GM23338 (cell line): Measurements from ENCODE around the gene SH3BP4. TPM values are rescaled to one million over a fixed set of nuclear protein-coding genes. Genes with fewer than 3 reads are reported as not detected.

ENCODE experiments used
- ATAC-seq: fragments of 200-7000 bp; cut with Tn5 transposase; 3 replicates; pipeline ENCODE4 v1.9.1; 2020
- DNase-seq: peaks from one replicate; pipeline ENCODE4 v3.0.0-alpha.2; 2015; ENCODE audit warnings: low spot score
- H2AFZ ChIP-seq: fragments of 200-600 bp; sonication (generic); 2 replicates; pipeline ENCODE4 v1.8.0; 2016; ENCODE audit warnings: antibody characterized with exemption, mild to moderate bottlenecking, moderate library complexity
- H3F3A ChIP-seq: fragments of 200-600 bp; sonication (generic); replicated peaks from 2 replicates; pipeline ENCODE4 v1.8.0; 2017; ENCODE audit warnings: antibody characterized with exemption, mixed run types, low read depth
- H3K27ac ChIP-seq: fragments of 200-600 bp; sonication (generic); 2 replicates; pipeline ENCODE4 v1.6.1; 2016; ENCODE audit warnings: low read depth
- H3K27me3 ChIP-seq: fragments of 200-600 bp; sonication (generic); 2 replicates; pipeline ENCODE4 v1.8.0; 2016; ENCODE audit warnings: mild to moderate bottlenecking, mixed run types, moderate library complexity; ENCODE audit not compliant: insufficient read depth
- H3K36me3 ChIP-seq: fragments of 200-600 bp; sonication (generic); 2 replicates; pipeline ENCODE4 v1.8.0; 2016; ENCODE audit warnings: mild to moderate bottlenecking; ENCODE audit not compliant: insufficient read depth
- H3K4me1 ChIP-seq: fragments of 200-600 bp; sonication (generic); 2 replicates; pipeline ENCODE4 v1.8.0; 2016; ENCODE audit warnings: mild to moderate bottlenecking, moderate library complexity; ENCODE audit not compliant: insufficient read depth
- H3K4me2 ChIP-seq: fragments of 200-600 bp; sonication (generic); 2 replicates; pipeline ENCODE4 v1.7.1; 2017; ENCODE audit warnings: mixed run types
- H3K4me3 ChIP-seq: fragments of 200-600 bp; sonication (generic); 2 replicates; pipeline ENCODE4 v1.6.1; 2016; ENCODE audit warnings: mixed run types
- H3K79me2 ChIP-seq: fragments of 200-600 bp; sonication (generic); replicated peaks from 2 replicates; pipeline ENCODE4 v1.8.0; 2017; ENCODE audit warnings: mild to moderate bottlenecking; ENCODE audit not compliant: insufficient read depth
- H3K9me2 ChIP-seq: fragments of 200-600 bp; sonication (generic); 2 replicates; pipeline ENCODE4 v1.8.0; 2017; ENCODE audit not compliant: insufficient read depth
- H4K20me1 ChIP-seq: fragments of 200-600 bp; sonication (generic); replicated peaks from 2 replicates; pipeline ENCODE4 v1.8.0; 2017; ENCODE audit warnings: mild to moderate bottlenecking; ENCODE audit not compliant: insufficient read depth
- H3K27ac Mint-ChIP-seq: 2 replicates; pipeline ENCODE4 v1.8.0; 2020; ENCODE audit warnings: inconsistent platforms, mild to moderate bottlenecking, moderate library complexity, mixed read lengths
- H3K27me3 Mint-ChIP-seq: 3 replicates; pipeline ENCODE4 v1.8.0; 2022; ENCODE audit warnings: low read depth, mild to moderate bottlenecking, moderate library complexity, mixed read lengths, inconsistent platforms; ENCODE audit not compliant: insufficient read depth, poor library complexity
- H3K36me3 Mint-ChIP-seq: 3 replicates; pipeline ENCODE4 v1.8.0; 2021; ENCODE audit warnings: low read depth, mild to moderate bottlenecking, inconsistent platforms, moderate library complexity, mixed read lengths
- H3K4me1 Mint-ChIP-seq: 3 replicates; pipeline ENCODE4 v1.8.0; 2020; ENCODE audit warnings: mild to moderate bottlenecking, inconsistent platforms, mixed read lengths
- H3K4me3 Mint-ChIP-seq: 3 replicates; pipeline ENCODE4 v1.8.0; 2021; ENCODE audit warnings: moderate library complexity, mild to moderate bottlenecking, inconsistent platforms, mixed read lengths
- H3K9me3 Mint-ChIP-seq: 3 replicates; pipeline ENCODE4 v1.8.0; 2020; ENCODE audit warnings: moderate library complexity, mild to moderate bottlenecking, inconsistent platforms, mixed read lengths
- CREB1 ChIP-seq: fragments of 250-450 bp; sonication (Bioruptor Pico); IDR thresholded peaks from 2 replicates; pipeline ENCODE4 v1.5.0; 2020; ENCODE audit warnings: low read depth, mild to moderate bottlenecking, moderate library complexity
- EZH2 ChIP-seq: fragments of 200-600 bp; sonication (generic); IDR thresholded peaks from one replicate; pipeline ENCODE4 v1.8.0; 2017; ENCODE audit warnings: antibody characterized with exemption, mild to moderate bottlenecking, low read depth; ENCODE audit not compliant: unreplicated experiment
- EZH2phosphoT487 ChIP-seq: fragments of 200-600 bp; sonication (generic); IDR thresholded peaks from one replicate; pipeline ENCODE4 v1.8.1; 2018; ENCODE audit warnings: antibody characterized with exemption; ENCODE audit not compliant: unreplicated experiment
- JUNB ChIP-seq: IDR thresholded peaks from one replicate; pipeline ENCODE4 v1.6.1; 2016; ENCODE audit warnings: antibody characterized with exemption; ENCODE audit not compliant: unreplicated experiment
- NANOG ChIP-seq: IDR thresholded peaks from 2 replicates; pipeline ENCODE4 v1.6.1; 2016; ENCODE audit warnings: antibody characterized with exemption, borderline replicate concordance
- POLR2AphosphoS5 ChIP-seq: IDR thresholded peaks from 2 replicates; pipeline ENCODE4 v1.6.1; 2016; ENCODE audit warnings: antibody characterized with exemption, low read depth
- STAT1 ChIP-seq: IDR thresholded peaks from one replicate; pipeline ENCODE4 v1.6.1; 2016; ENCODE audit warnings: antibody characterized with exemption; ENCODE audit not compliant: unreplicated experiment
- ZNF114 ChIP-seq: fragments of 250-450 bp; sonication (Bioruptor Pico); IDR thresholded peaks from 2 replicates; pipeline ENCODE4 v1.5.0; 2020; ENCODE audit warnings: mild to moderate bottlenecking, moderate library complexity
- ZNF331 ChIP-seq: fragments of 250-450 bp; sonication (Bioruptor Pico); IDR thresholded peaks from 2 replicates; pipeline ENCODE4 v1.5.0; 2020; ENCODE audit warnings: low read depth, mild to moderate bottlenecking, moderate library complexity
- polyA plus RNA-seq: library from polyadenylated mRNA; unstranded; fragments of >200 nt; fragmentation: Nextera tagmentation; extraction: Ambion mirVana; gene quantifications from 2 replicates; pipeline ENCODE4 v1.2.1, GENCODE V29; 2016
- total RNA-seq: library from RNA; depleted of rRNA; stranded (reverse); fragments of >200 nt; shearing (Covaris generic); gene quantifications from 2 replicates; pipeline ENCODE4 v1.2.3, GENCODE V29; 2014
- TF ChIP-seq, protein P1 (sequence below), 2 experiments: fragments of 200-600 bp in 1 of 2; sonication (generic) in 1 of 2; conservative IDR thresholded peaks; 2 replicates each; pipeline versions ENCODE4 v1.5.1 to v1.6.1; 2016 to 2017; ENCODE audit warnings: antibody characterized with exemption in 2 of 2, low read depth in 2 of 2, mild to moderate bottlenecking in 2 of 2, moderate library complexity in 1 of 2
- TF ChIP-seq, protein P2 (sequence below): IDR thresholded peaks from 2 replicates; pipeline ENCODE4 v1.6.1; 2016; ENCODE audit warnings: antibody characterized with exemption
- TF ChIP-seq, protein P3 (sequence below): IDR thresholded peaks from one replicate; pipeline ENCODE4 v1.6.1; 2018; ENCODE audit warnings: antibody characterized with exemption; ENCODE audit not compliant: unreplicated experiment
- TF ChIP-seq, protein P4 (sequence below): fragments of 250-450 bp; sonication (Bioruptor Pico); IDR thresholded peaks from 2 replicates; pipeline ENCODE4 v1.5.0; 2020; ENCODE audit warnings: mild to moderate bottlenecking, moderate library complexity

Gene SH3BP4
- total and polyA plus RNA-seq, 2 experiments from 2014 or later: 15.6 to 50.9 TPM

DNA sequence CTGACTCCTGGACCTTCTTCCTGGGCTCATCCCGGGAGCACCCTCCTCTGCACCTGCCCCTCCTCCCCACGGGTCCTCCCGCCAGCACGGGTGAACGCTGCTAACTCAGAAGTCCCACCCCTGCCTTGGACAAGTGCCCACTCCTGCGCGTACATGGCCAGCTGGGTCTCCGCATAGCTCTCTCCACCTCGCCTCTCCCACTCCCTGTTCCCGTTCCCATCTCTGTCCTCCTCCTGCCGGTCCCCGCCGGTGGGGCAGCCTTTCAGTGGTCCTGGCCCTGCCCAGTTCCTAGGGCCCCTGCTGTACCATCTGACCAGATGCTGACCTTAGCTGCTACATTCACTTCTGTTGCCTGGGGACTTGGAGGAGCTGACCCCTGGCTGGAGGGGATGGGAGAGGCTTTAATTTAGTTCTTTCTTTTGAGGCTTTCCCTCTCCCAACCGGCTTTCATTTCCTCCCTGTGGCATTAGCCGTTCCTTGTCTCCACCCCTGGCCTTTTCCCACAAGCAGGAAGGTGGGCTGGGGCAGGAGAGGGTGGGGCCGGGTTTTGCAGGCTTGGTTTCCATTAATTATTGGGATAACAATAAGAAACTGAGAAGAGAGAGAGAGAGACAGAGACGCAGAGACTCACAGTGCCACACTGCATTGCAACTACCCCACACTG lies 136.1 kb downstream of the SH3BP4 start:
- H3K4me2 ChIP-seq: no peak overlapping the region
- H3K27ac ChIP-seq: no peak overlapping the region
- H4K20me1 ChIP-seq: no peaks in the 10 kb centered on the region
- no peaks in the 10 kb centered on the region for H3K36me3 Mint-ChIP-seq
- H3K36me3 ChIP-seq: no peaks in the 10 kb centered on the region
- H3K27me3 ChIP-seq: no peaks in the 10 kb centered on the region
- DNase-seq (no peak), ATAC-seq (peak; percentile 40; the same call in 1 of the 3 replicates)
- H3K4me3 ChIP-seq: no peak overlapping the region
- H3K79me2 ChIP-seq: no peaks in the 10 kb centered on the region
- H3K27ac Mint-ChIP-seq: no peak overlapping the region
- no peak overlapping the region for H2AFZ ChIP-seq
- peaks cover 8% of the 10 kb centered on the region for H3K4me1 Mint-ChIP-seq
- peaks cover 5% of the 10 kb centered on the region; the same call in 1 of the 2 replicates for H3K9me2 ChIP-seq
- H3K4me3 Mint-ChIP-seq: no peak overlapping the region
- TF ChIP-seq, protein P1, sequence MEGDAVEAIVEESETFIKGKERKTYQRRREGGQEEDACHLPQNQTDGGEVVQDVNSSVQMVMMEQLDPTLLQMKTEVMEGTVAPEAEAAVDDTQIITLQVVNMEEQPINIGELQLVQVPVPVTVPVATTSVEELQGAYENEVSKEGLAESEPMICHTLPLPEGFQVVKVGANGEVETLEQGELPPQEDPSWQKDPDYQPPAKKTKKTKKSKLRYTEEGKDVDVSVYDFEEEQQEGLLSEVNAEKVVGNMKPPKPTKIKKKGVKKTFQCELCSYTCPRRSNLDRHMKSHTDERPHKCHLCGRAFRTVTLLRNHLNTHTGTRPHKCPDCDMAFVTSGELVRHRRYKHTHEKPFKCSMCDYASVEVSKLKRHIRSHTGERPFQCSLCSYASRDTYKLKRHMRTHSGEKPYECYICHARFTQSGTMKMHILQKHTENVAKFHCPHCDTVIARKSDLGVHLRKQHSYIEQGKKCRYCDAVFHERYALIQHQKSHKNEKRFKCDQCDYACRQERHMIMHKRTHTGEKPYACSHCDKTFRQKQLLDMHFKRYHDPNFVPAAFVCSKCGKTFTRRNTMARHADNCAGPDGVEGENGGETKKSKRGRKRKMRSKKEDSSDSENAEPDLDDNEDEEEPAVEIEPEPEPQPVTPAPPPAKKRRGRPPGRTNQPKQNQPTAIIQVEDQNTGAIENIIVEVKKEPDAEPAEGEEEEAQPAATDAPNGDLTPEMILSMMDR (conservative IDR thresholded peaks at IDR 0.05; ENCODE audit: low read depth in 2 of 2): no peak
- TF ChIP-seq NANOG (no peak), JUNB (no peak), CREB1 (CRISPR knock-in tag) (no peak), EZH2 (no peak), ZNF114 (no peak), STAT1 (no peak), EZH2phosphoT487 (no peak), POLR2AphosphoS5 (no peak), ZNF331 (CRISPR knock-in tag) (no peak)
- TF ChIP-seq, protein P2, sequence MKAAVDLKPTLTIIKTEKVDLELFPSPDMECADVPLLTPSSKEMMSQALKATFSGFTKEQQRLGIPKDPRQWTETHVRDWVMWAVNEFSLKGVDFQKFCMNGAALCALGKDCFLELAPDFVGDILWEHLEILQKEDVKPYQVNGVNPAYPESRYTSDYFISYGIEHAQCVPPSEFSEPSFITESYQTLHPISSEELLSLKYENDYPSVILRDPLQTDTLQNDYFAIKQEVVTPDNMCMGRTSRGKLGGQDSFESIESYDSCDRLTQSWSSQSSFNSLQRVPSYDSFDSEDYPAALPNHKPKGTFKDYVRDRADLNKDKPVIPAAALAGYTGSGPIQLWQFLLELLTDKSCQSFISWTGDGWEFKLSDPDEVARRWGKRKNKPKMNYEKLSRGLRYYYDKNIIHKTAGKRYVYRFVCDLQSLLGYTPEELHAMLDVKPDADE: no peak
- TF ChIP-seq, protein P3, sequence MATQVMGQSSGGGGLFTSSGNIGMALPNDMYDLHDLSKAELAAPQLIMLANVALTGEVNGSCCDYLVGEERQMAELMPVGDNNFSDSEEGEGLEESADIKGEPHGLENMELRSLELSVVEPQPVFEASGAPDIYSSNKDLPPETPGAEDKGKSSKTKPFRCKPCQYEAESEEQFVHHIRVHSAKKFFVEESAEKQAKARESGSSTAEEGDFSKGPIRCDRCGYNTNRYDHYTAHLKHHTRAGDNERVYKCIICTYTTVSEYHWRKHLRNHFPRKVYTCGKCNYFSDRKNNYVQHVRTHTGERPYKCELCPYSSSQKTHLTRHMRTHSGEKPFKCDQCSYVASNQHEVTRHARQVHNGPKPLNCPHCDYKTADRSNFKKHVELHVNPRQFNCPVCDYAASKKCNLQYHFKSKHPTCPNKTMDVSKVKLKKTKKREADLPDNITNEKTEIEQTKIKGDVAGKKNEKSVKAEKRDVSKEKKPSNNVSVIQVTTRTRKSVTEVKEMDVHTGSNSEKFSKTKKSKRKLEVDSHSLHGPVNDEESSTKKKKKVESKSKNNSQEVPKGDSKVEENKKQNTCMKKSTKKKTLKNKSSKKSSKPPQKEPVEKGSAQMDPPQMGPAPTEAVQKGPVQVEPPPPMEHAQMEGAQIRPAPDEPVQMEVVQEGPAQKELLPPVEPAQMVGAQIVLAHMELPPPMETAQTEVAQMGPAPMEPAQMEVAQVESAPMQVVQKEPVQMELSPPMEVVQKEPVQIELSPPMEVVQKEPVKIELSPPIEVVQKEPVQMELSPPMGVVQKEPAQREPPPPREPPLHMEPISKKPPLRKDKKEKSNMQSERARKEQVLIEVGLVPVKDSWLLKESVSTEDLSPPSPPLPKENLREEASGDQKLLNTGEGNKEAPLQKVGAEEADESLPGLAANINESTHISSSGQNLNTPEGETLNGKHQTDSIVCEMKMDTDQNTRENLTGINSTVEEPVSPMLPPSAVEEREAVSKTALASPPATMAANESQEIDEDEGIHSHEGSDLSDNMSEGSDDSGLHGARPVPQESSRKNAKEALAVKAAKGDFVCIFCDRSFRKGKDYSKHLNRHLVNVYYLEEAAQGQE: no peak
- TF ChIP-seq, protein P4, sequence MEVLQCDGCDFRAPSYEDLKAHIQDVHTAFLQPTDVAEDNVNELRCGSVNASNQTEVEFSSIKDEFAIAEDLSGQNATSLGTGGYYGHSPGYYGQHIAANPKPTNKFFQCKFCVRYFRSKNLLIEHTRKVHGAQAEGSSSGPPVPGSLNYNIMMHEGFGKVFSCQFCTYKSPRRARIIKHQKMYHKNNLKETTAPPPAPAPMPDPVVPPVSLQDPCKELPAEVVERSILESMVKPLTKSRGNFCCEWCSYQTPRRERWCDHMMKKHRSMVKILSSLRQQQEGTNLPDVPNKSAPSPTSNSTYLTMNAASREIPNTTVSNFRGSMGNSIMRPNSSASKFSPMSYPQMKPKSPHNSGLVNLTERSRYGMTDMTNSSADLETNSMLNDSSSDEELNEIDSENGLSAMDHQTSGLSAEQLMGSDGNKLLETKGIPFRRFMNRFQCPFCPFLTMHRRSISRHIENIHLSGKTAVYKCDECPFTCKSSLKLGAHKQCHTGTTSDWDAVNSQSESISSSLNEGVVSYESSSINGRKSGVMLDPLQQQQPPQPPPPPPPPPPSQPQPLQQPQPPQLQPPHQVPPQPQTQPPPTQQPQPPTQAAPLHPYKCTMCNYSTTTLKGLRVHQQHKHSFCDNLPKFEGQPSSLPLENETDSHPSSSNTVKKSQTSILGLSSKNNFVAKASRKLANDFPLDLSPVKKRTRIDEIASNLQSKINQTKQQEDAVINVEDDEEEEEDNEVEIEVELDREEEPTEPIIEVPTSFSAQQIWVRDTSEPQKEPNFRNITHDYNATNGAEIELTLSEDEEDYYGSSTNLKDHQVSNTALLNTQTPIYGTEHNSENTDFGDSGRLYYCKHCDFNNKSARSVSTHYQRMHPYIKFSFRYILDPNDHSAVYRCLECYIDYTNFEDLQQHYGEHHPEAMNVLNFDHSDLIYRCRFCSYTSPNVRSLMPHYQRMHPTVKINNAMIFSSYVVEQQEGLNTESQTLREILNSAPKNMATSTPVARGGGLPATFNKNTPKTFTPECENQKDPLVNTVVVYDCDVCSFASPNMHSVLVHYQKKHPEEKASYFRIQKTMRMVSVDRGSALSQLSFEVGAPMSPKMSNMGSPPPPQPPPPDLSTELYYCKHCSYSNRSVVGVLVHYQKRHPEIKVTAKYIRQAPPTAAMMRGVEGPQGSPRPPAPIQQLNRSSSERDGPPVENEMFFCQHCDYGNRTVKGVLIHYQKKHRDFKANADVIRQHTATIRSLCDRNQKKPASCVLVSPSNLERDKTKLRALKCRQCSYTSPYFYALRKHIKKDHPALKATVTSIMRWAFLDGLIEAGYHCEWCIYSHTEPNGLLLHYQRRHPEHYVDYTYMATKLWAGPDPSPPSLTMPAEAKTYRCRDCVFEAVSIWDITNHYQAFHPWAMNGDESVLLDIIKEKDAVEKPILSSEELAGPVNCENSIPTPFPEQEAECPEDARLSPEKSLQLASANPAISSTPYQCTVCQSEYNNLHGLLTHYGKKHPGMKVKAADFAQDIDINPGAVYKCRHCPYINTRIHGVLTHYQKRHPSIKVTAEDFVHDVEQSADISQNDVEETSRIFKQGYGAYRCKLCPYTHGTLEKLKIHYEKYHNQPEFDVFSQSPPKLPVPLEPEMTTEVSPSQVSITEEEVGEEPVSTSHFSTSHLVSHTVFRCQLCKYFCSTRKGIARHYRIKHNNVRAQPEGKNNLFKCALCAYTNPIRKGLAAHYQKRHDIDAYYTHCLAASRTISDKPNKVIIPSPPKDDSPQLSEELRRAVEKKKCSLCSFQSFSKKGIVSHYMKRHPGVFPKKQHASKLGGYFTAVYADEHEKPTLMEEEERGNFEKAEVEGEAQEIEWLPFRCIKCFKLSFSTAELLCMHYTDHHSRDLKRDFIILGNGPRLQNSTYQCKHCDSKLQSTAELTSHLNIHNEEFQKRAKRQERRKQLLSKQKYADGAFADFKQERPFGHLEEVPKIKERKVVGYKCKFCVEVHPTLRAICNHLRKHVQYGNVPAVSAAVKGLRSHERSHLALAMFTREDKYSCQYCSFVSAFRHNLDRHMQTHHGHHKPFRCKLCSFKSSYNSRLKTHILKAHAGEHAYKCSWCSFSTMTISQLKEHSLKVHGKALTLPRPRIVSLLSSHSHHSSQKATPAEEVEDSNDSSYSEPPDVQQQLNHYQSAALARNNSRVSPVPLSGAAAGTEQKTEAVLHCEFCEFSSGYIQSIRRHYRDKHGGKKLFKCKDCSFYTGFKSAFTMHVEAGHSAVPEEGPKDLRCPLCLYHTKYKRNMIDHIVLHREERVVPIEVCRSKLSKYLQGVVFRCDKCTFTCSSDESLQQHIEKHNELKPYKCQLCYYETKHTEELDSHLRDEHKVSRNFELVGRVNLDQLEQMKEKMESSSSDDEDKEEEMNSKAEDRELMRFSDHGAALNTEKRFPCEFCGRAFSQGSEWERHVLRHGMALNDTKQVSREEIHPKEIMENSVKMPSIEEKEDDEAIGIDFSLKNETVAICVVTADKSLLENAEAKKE (CRISPR knock-in tag): no peak
- H3K27me3 Mint-ChIP-seq: peaks cover 12% of the 10 kb centered on the region
- H3F3A ChIP-seq: no peaks in the 10 kb centered on the region
- H3K4me1 ChIP-seq: no peaks in the 10 kb centered on the region; the same call in 1 of the 2 replicates
- no peaks in the 10 kb centered on the region for H3K9me3 Mint-ChIP-seq
